Measurements from ENCODE around the gene CDK6. TPM values are rescaled to one million over a fixed set of nuclear protein-coding genes. Genes with fewer than 3 reads are reported as not detected.
"Not testable (repeated sequence)": the region's sequence is repeated elsewhere in the genome, so short reads cannot be mapped to it uniquely, and the experiment has no call there.

The CDK6 gene
- total RNA-seq (2021) (10.0 and 10.5 TPM in 2 replicates), Bru-seq, nascent RNA (percentile 65 among the genes with signal in this experiment), BruChase-seq, experiment 1, labeled RNA remaining after a 2-hour chase (percentile 57 among the genes with signal in this experiment), BruChase-seq, experiment 2, labeled RNA remaining after a 6-hour chase (percentile 62 among the genes with signal in this experiment)
- long read RNA-seq, partial matches to known transcripts, result 0 of 4 reads
- long read RNA-seq, other reads (novel, unspliced or antisense), result 4 of 4 reads

GRCh38 chr7:92836489-92836999 is at the start of gene CDK6:
Gene CDK6 (minus strand): TSS chr7:92836573. CDS start chr7:92833323, 3,250 bp downstream.
- ChIA-PET POLR2A (ENCODE audit: low non-redundant PET) (no interaction called here), CTCF (interaction anchor here (0.6 kb wide), 1 partner anchor 70 kb away, joined by 6 read pairs; no protein-coding TSS in a partner anchor)
- Histone ChIP-seq H3K36me3 (ENCODE audit: insufficient read depth, low read length, poor library complexity, severe bottlenecking) (no peaks in the 10 kb centered on the region), H3K27ac (ENCODE audit: low read depth, low read length, poor library complexity, severe bottlenecking) (no peak within 1 kb of the TSS), H3K4me3 (ENCODE audit: low read depth, low read length, poor library complexity, severe bottlenecking) (peak within 1 kb of the TSS; percentile 83), H3K4me1 (ENCODE audit: insufficient read depth, low read length, poor library complexity, severe bottlenecking) (peaks cover 5% of the 10 kb centered on the region), H3K27me3 (replicated peaks; ENCODE audit: insufficient read depth, low read depth, low read length, poor library complexity) (peaks cover 48% of the 10 kb centered on the region), H3K9me3 (ENCODE audit: low read depth, low read length, poor library complexity, severe bottlenecking) (no peaks in the 10 kb centered on the region)
- intact Hi-C loops (cut with micrococcal nuclease; ENCODE audit: unreplicated experiment), result no loop called here
- no peak for TF ChIP-seq CTCF (conservative IDR thresholded peaks at IDR 0.05; ENCODE audit: low read depth, low read length)
- TF ChIP-seq EZH2 (IDR thresholded peaks at IDR 0.05; ENCODE audit: borderline replicate concordance, low read depth, low read length, poor library complexity, severe bottlenecking), result no peak
- peak; percentile 43 for DNase-seq (ENCODE audit: low spot score)
- BruUV-seq (replicated peaks), result no TSS peak

- H3K27ac ChIP-seq (ENCODE audit: low read depth, low read length, poor library complexity, severe bottlenecking); DNase-seq (ENCODE audit: low spot score); BruUV-seq (replicated peaks); H3K36me3 ChIP-seq (ENCODE audit: insufficient read depth, low read length, poor library complexity, severe bottlenecking); H3K4me3 ChIP-seq (ENCODE audit: low read depth, low read length, poor library complexity, severe bottlenecking); CTCF ChIA-PET; intact Hi-C loops (cut with micrococcal nuclease; ENCODE audit: unreplicated experiment); POLR2A ChIA-PET (ENCODE audit: low non-redundant PET); H3K9me3 ChIP-seq (ENCODE audit: low read depth, low read length, poor library complexity, severe bottlenecking); H3K4me1 ChIP-seq (ENCODE audit: insufficient read depth, low read length, poor library complexity, severe bottlenecking): not testable (repeated sequence)
- peaks cover 10% of the 10 kb centered on the region for H3K27me3 ChIP-seq (replicated peaks; ENCODE audit: insufficient read depth, low read depth, low read length, poor library complexity)
These were observed 49.7 kb upstream of the CDK6 start for GRCh38 chr7:92886039-92886438.

- BruUV-seq (replicated peaks), result no TSS peak
- Histone ChIP-seq H3K27ac (ENCODE audit: low read depth, low read length, poor library complexity, severe bottlenecking) (no peak overlapping the region), H3K9me3 (ENCODE audit: low read depth, low read length, poor library complexity, severe bottlenecking) (no peaks in the 10 kb centered on the region), H3K27me3 (replicated peaks; ENCODE audit: insufficient read depth, low read depth, low read length, poor library complexity) (peaks cover 10% of the 10 kb centered on the region), H3K36me3 (ENCODE audit: insufficient read depth, low read length, poor library complexity, severe bottlenecking) (no peaks in the 10 kb centered on the region), H3K4me1 (ENCODE audit: insufficient read depth, low read length, poor library complexity, severe bottlenecking) (no peaks in the 10 kb centered on the region), H3K4me3 (ENCODE audit: low read depth, low read length, poor library complexity, severe bottlenecking) (no peak overlapping the region)
- ChIA-PET POLR2A (ENCODE audit: low non-redundant PET) (no interaction called here), CTCF (no interaction called here)
- no peak for DNase-seq (ENCODE audit: low spot score)
- TF ChIP-seq EZH2 (IDR thresholded peaks at IDR 0.05; ENCODE audit: borderline replicate concordance, low read depth, low read length, poor library complexity, severe bottlenecking) (no peak), CTCF (conservative IDR thresholded peaks at IDR 0.05; ENCODE audit: low read depth, low read length) (no peak)
- intact Hi-C loops (cut with micrococcal nuclease; ENCODE audit: unreplicated experiment), result no loop called here
These were observed 47.8 kb upstream of the CDK6 start for GRCh38 chr7:92884218-92884617.

- H3K9me3 ChIP-seq (ENCODE audit: low read depth, low read length, poor library complexity, severe bottlenecking), result no peaks in the 10 kb centered on the region
- no peak overlapping the region for H3K4me3 ChIP-seq (ENCODE audit: low read depth, low read length, poor library complexity, severe bottlenecking)
- ChIA-PET POLR2A (ENCODE audit: low non-redundant PET) (no interaction called here), CTCF (no interaction called here)
- intact Hi-C loops (cut with micrococcal nuclease; ENCODE audit: unreplicated experiment), result no loop called here
- BruUV-seq (replicated peaks), result no TSS peak
- H3K36me3 ChIP-seq (ENCODE audit: insufficient read depth, low read length, poor library complexity, severe bottlenecking), result no peaks in the 10 kb centered on the region
- TF ChIP-seq CTCF (conservative IDR thresholded peaks at IDR 0.05; ENCODE audit: low read depth, low read length) (no peak), EZH2 (IDR thresholded peaks at IDR 0.05; ENCODE audit: borderline replicate concordance, low read depth, low read length, poor library complexity, severe bottlenecking) (no peak)
- H3K27me3 ChIP-seq (replicated peaks; ENCODE audit: insufficient read depth, low read depth, low read length, poor library complexity), result peaks cover 10% of the 10 kb centered on the region
- no peaks in the 10 kb centered on the region for H3K4me1 ChIP-seq (ENCODE audit: insufficient read depth, low read length, poor library complexity, severe bottlenecking)
- no peak for DNase-seq (ENCODE audit: low spot score)
- H3K27ac ChIP-seq (ENCODE audit: low read depth, low read length, poor library complexity, severe bottlenecking), result no peak overlapping the region
These were observed 46.4 kb upstream of the CDK6 start for GRCh38 chr7:92882760-92883159.

All from A673 (cell line).